GM13977 (cell line): ENCODE measurements around the gene WSB2.

Experiments
- DNase-seq: peaks from one replicate; pipeline ENCODE4 v3.0.0; 2012; ENCODE audit warnings: low spot score
- CTCF ChIP-seq: IDR thresholded peaks from 2 replicates; pipeline ENCODE4 v1.5.1; 2012; ENCODE audit warnings: mild to moderate bottlenecking, control low read depth; ENCODE audit not compliant: insufficient read depth; ENCODE audit errors: extremely low read depth, missing control alignments
- in situ Hi-C: fragments of 300-500 bp; cut with MboI; formaldehyde crosslinking; loops from one replicate; pipeline ENCODE4 v1.12.0; 2022; ENCODE audit warnings: low sequenced_read_pairs, low pct_unique_long_range_greater_than_20kb, mixed read lengths, inconsistent platforms; ENCODE audit not compliant: unreplicated experiment

WSB2 gene

GRCh38 chr12:118052324-118053070 is 8.5 kb downstream of the WSB2 start:
- DNase-seq, result no peak
- in situ Hi-C loops, result no loop called here
- TF ChIP-seq CTCF, result no peak

GRCh38 chr12:118050972-118051910 is 9.7 kb downstream of the WSB2 start:
- DNase-seq, result no peak
- no peak for TF ChIP-seq CTCF
- in situ Hi-C loops, result no loop called here

GRCh38 chr12:118046430-118046829 is 14.5 kb downstream of the WSB2 start:
- in situ Hi-C loops, result no loop called here
- TF ChIP-seq CTCF, result no peak
- DNase-seq, result no peak

- no peak for DNase-seq
- in situ Hi-C loops, result no loop called here
- no peak for TF ChIP-seq CTCF
Measured at GRCh38 chr12:118044577-118044976, 16.4 kb downstream of the WSB2 start.

- in situ Hi-C loops, result no loop called here
- TF ChIP-seq CTCF, result no peak
- no peak for DNase-seq
Measured at GRCh38 chr12:118044075-118044474, 16.9 kb downstream of the WSB2 start.

- in situ Hi-C loops, result no loop called here
- DNase-seq, result no peak
- TF ChIP-seq CTCF, result no peak
Measured at GRCh38 chr12:118042091-118042490, 18.9 kb downstream of the WSB2 start.
